RWPE2 (cell line): ENCODE measurements around the gene STAG1.
"Not testable (repeated sequence)": the region's sequence is repeated elsewhere in the genome, so short reads cannot be mapped to it uniquely, and the experiment has no call there.

Source experiments
- ATAC-seq: fragments of 200-7000 bp; cut with Tn5 transposase; 3 replicates; pipeline ENCODE4 v1.9.1; 2021; ENCODE audit warnings: low read depth
- DNase-seq: peaks from one replicate; pipeline ENCODE4 v3.0.0-alpha.2; 2020; ENCODE audit warnings: low spot score
- H3K27ac ChIP-seq: fragments of 450-650 bp; 2 replicates; pipeline ENCODE4 v1.5.1; 2017; ENCODE audit warnings: mild to moderate bottlenecking; ENCODE audit not compliant: poor library complexity, severe bottlenecking
- H3K27me3 ChIP-seq: fragments of 250-450 bp; sonication (Bioruptor Pico); 2 replicates; pipeline ENCODE4 v1.5.1; 2021; ENCODE audit warnings: mild to moderate bottlenecking, moderate library complexity; ENCODE audit not compliant: insufficient read depth, poor library complexity, severe bottlenecking
- H3K36me3 ChIP-seq: fragments of 250-450 bp; sonication (Bioruptor Pico); 2 replicates; pipeline ENCODE4 v1.5.1; 2020; ENCODE audit warnings: low read depth, mild to moderate bottlenecking, moderate library complexity
- H3K4me1 ChIP-seq: fragments of 250-450 bp; sonication (Bioruptor Pico); 2 replicates; pipeline ENCODE4 v1.5.1; 2021; ENCODE audit warnings: mild to moderate bottlenecking, moderate library complexity; ENCODE audit not compliant: insufficient read depth, poor library complexity, severe bottlenecking
- H3K4me3 ChIP-seq: fragments of 250-450 bp; sonication (Bioruptor Pico); 2 replicates; pipeline ENCODE4 v1.5.1; 2021; ENCODE audit warnings: mild to moderate bottlenecking, moderate library complexity; ENCODE audit not compliant: severe bottlenecking
- H3K9me3 ChIP-seq: fragments of 250-450 bp; sonication (Bioruptor Pico); 2 replicates; pipeline ENCODE4 v1.5.1; 2021; ENCODE audit warnings: mild to moderate bottlenecking, moderate library complexity; ENCODE audit not compliant: severe bottlenecking
- CTCF ChIP-seq: fragments of 450-650 bp; IDR thresholded peaks from one replicate; pipeline ENCODE4 v1.5.1; 2017; ENCODE audit warnings: mild to moderate bottlenecking, moderate library complexity; ENCODE audit not compliant: poor library complexity, severe bottlenecking

Gene STAG1

GRCh38 chr3:136752172-136752421 lies at the start of gene STAG1:
Gene STAG1 (minus strand): TSS chr3:136752378. CDS start chr3:136630898, 121,480 bp downstream.
- H3K27me3 ChIP-seq, result no peaks in the 10 kb centered on the region
- peak within 1 kb of the TSS; percentile 87 for H3K4me3 ChIP-seq
- H3K9me3 ChIP-seq, result no peaks in the 10 kb centered on the region
- no peak for DNase-seq
- peak within 1 kb of the TSS; percentile 85 for H3K27ac ChIP-seq
- peaks cover 6% of the 10 kb centered on the region for H3K4me1 ChIP-seq
- no peak for ATAC-seq
- H3K36me3 ChIP-seq, result no peaks in the 10 kb centered on the region
- TF ChIP-seq CTCF, result peak; percentile 99

GRCh38 chr3:136801146-136801545 lies 49.0 kb upstream of the STAG1 start:
- not testable (repeated sequence) for H3K9me3 ChIP-seq, H3K4me3 ChIP-seq, H3K36me3 ChIP-seq, H3K27me3 ChIP-seq, H3K4me1 ChIP-seq, DNase-seq, H3K27ac ChIP-seq, ATAC-seq

GRCh38 chr3:136792556-136793330 lies 40.6 kb upstream of the STAG1 start:
- H3K4me1 ChIP-seq, result no peaks in the 10 kb centered on the region
- no peaks in the 10 kb centered on the region for H3K36me3 ChIP-seq
- no peaks in the 10 kb centered on the region for H3K27me3 ChIP-seq
- no peak overlapping the region for H3K4me3 ChIP-seq
- no peak for TF ChIP-seq CTCF
- DNase-seq (no peak), ATAC-seq (no peak)
- H3K9me3 ChIP-seq, result no peaks in the 10 kb centered on the region
- H3K27ac ChIP-seq, result no peak overlapping the region

GRCh38 chr3:136790786-136791185 lies 38.6 kb upstream of the STAG1 start:
- DNase-seq (no peak), ATAC-seq (no peak)
- H3K4me3 ChIP-seq, result no peak overlapping the region
- H3K9me3 ChIP-seq, result no peaks in the 10 kb centered on the region
- H3K27ac ChIP-seq, result no peak overlapping the region
- H3K36me3 ChIP-seq, result no peaks in the 10 kb centered on the region
- no peaks in the 10 kb centered on the region for H3K27me3 ChIP-seq
- no peak for TF ChIP-seq CTCF
- H3K4me1 ChIP-seq, result peaks cover 5% of the 10 kb centered on the region

GRCh38 chr3:136789976-136790375 lies 37.8 kb upstream of the STAG1 start:
- DNase-seq, result no peak
- no peak for TF ChIP-seq CTCF

More at GRCh38 chr3:136789976-136790375, 37.8 kb upstream of the STAG1 start:
- Histone ChIP-seq H3K27ac (no peak overlapping the region), H3K27me3 (no peaks in the 10 kb centered on the region), H3K36me3 (no peaks in the 10 kb centered on the region), H3K4me3 (no peak overlapping the region), H3K9me3 (no peaks in the 10 kb centered on the region), H3K4me1 (peaks cover 5% of the 10 kb centered on the region)
- peak; percentile 40; the same call in 1 of the 3 replicates for ATAC-seq
